Measurements from ENCODE around the gene GRB10.

The GRB10 gene

DNA sequence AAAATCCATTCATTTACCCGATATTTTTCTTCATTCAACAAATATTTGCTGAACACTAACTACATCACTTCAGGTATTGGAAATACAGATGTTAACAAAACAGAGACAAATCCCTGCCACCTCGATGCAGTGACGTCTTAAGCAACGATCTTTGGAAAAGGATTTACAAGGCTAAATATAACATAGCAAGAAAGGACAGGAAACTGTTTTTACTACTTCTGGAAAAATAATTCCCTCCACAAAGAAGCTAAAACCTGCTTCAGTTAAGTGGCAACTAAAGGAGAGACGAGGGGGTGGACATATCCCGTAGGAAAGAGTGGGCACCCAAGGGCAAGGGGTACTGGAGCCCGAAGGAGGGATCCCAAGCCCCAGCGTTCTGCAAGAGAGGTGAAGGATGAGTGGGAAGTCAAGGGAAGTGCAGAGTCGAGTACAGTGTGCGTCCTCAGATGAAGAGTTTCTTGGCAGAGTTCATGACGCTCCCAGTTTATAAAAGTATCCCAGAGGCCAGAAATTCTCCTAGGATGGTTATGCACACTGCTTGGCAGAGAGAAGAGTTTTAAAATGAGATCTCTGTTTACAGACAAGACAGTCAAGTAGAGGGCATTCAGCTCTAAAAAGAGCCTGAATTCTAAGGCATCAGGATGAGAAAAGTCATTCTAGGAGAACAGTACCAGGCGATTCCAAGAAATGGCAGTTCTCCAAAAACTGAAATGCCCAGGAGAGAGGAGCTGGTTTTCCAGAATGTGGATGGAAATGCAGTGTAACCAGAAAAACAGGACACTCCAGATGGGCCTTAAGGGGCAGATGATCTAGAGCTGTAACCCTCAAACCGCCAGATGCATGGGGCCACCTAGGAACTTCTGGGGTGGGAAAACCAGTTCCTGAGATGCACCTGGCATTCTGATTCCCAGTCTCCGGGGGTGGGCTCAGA lies 97.3 kb downstream of the GRB10 start:
- no peak for DNase-seq

DNA sequence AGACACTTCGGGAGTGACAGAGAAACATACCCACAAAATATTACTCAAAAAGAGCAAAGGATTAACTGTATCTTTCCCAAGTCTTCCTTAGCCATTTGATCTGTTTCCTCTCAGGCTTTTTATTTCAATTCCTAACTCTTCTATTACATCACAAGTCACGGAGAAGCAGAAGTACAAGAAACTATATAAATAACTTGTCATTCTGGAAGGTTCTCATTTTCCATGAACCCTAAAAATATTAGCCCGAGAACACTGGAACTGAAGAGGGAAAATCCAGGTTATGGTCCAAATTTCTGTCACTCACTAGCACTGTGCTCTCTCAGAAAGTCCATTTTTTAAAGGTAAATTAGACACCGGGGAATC lies 98.0 kb downstream of the GRB10 start:
- DNase-seq = no peak

DNA sequence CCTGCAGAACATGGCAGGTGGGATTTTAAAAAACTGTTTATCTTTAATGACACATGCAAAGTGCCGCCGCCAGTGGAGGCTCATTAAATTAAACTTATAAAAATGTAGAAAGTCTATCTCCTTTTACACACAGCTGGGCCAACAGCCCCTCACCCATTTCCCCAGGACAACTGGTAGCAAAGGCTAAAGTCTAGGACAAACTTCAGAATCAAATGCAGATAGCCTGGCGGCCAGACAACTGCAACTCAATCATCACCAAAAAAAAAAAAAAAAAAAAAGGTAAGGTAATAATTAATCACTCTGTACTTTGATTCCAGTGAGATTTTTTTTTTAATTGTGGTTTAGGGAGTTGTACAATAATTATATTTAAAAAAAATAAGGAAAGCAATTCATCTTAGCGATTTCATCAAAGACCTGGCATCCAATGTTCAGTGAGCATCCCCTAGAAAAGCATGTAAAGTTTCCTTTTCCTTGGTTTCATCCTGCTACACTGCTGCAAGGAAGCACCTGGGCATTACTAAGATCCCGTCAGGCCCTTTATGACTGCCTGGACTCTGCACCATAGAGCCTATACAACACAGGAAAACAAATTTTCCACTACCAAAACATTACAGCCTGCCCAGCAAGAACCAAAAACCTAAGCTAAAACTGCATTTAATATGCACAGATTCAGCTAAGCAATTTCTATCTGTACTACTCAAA lies 98.5 kb downstream of the GRB10 start:
- no peak for DNase-seq

DNA sequence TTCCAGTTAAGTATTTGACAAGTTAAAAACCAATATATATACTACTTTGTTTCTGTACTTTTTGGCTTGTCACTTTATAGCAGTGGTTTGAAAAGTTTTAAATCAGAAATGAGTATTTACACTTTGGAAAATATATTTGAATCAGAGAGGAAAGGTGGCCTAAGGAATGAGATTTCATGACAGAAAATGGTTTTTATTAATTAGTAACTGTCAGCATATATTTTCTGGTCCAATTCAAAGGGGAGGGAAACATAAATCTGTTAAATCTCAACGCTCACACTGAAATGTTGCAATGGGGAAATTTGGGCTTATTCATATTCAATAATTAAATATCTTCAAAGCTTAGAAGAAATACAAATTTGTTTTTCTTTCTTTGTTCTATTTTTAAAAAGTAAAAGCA lies 100.1 kb downstream of the GRB10 start:
- DNase-seq = no peak

DNA sequence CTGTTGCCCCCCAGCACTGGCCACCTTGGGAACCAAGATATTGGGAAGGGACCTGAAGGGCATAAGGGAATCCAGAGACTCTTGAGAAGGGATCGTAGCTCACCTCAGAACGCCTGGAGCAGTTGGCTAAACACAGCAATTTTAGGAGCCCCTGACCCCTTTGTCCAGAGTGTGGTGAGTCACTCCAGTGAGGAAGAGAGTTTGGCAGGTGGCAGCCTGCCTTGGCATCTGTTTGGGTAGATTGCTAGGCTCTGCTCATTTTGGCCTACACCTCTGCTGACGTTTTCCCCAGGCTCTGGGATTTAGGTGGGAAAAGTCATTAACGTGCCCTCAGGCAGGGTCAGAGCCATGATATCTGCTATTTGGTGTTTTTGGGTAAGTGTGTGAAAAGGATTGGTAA lies 100.6 kb downstream of the GRB10 start:
- DNase-seq = no peak

DNA sequence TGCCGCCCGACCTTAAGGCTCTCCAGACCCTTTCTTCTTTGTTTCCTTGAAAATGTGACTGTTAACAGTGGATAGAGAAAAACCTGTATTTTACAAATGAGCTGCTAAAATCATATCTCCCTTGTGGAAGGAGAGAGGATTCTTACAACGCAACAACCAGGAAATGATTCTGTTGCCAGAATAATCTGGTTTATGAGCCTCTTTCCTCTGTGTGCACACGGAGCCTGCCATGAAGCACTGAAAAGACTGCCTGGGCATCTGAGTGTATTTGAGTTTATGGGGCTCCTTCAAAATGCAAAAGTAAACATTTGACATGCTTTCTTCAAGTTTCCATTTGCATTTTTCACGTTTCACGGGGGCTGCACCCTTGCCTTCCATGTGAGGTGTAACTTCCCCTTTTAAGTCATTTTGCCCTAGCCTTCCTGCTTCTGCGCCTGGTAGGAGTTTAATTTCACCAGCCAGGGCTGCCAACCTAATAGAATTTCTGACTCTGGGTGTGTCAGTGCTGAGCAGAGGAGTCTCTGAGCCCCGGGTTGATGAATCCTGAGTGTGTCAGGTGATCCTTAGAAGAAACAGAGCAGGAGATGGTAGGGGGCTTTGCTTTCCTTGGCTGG lies 101.2 kb downstream of the GRB10 start:
- DNase-seq = no peak

DNA sequence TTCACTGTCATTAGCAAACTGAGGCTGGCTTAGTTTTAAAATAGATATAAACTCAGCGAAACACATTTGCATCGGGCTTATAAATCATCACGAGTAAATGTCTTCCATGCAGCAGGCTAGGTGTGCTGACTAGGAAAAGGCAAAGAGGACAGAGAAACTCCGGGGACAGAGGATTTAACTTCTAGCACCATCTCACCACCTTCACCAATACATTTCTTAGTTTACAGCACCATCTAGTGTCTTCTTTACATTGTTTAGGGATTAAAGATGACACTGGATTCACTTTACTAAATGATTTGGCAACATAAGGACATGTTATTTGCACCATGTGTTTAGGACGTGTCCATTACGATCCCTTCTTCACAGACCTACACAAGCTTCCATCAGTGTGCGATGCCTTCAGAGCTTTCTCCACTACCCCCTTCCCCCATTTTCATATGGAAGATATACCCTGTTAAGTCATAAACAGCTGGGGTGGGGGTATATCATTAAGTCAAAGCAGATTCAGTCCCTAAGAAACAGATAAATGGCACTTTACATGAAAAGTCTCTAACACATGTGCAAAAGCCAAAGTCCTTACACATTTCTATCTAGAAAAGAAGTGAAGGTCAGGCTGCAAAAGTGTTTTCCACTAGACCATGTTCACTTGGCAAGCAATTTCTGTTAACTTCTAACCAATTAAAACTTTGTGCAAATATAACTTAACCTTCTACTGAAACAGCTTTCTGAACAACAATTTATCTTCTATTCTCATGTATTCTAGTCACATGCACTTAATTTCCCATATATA lies 103.3 kb downstream of the GRB10 start:
- DNase-seq = peak; percentile 54

DNA sequence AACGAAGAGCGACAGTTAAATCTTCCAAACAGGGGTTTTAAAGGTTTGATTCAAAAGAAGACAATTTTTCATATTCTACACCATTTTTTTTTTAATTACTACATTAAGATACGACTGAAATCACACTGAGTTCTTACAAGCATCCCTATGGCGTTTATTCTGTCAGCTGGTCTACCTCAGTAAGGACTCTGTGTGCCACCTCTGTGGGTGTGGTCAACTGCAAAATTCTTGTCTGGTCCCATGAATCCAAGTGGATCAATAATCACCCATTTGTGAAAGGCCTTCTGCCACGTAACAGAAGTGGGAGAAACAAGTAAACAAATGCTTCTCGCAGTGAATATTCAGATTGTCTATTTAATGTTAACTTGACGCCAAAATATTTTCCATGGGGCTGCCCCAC lies 104.1 kb downstream of the GRB10 start:
- no peak for DNase-seq

DNA sequence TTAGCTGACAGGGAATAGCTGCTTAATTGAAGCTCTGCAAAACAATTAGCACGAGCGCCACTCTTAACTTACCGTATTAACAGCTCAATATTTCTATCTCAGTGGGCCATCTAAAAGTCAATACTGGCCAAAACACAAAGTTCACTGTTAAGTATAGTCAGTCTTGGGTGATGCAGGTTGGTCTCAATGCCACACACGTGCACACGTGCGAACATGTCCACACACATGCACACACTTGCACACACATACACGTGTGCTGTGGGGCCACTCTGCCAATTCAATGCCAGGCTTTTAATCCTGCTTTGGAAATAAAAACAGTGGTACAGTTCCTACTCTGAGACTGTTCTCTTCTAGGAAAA lies 105.1 kb downstream of the GRB10 start:
- no peak for DNase-seq

DNA sequence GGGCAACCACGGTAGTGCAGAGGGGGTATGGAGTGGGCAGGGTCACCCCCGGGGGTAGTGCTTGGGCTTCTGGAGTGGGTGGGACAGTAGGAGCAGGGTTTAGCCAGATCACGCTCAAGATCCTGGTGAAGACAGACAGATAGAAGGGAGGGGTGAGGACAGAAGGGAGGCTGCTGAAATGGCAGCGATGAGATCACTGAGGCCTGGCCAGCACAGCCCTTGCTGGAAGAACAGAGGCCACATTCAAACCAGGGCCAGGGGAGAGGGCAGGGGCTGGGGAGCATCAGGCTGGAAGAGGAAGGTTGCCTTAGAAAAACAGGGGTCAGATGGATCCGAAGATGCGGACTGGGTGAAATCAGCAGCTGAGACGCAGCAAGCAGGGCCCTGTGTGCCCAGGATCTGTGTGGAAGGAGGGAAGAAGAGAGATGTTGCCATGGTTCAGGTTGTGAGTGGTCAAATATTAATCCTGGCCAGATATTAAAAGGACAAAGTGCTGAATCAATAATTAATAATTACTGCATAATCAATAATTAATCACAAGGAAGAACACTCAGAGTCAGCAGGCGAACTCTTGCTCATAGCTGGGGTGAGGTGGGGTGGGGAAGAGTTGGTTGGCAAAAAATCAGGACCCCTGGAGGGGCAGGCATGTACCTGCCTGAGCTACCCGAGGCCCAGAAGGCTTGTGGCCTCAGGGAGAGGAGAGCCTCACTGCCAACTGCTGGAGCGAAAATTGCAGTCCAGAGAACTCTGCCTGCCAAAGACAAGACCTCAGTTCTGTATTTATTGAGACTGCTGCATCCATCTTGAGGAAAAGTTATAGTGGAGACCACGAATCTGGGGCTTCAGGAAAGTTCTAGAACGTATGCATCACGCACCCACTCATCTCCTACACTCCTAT lies 105.7 kb downstream of the GRB10 start:
- no peak for DNase-seq

DNA sequence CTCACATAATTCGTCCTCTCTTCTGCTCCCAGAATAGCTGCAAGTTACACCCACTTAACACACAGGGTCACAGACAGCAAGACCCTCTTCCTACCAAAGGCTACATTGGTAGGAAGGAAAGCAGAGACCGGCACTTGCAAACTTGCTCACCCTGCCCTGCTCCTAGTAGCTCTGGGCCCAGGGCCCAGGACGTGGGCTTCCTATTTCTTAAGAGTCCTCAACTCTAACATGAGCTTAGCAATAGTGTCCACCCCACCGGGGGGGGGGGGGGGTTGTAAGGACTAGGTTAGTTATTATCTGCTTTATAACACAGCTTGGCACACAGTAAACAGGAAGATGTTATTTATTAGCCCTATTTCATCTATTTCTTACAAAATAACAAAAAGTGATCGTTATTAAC lies 106.6 kb downstream of the GRB10 start:
- DNase-seq = no peak

DNA sequence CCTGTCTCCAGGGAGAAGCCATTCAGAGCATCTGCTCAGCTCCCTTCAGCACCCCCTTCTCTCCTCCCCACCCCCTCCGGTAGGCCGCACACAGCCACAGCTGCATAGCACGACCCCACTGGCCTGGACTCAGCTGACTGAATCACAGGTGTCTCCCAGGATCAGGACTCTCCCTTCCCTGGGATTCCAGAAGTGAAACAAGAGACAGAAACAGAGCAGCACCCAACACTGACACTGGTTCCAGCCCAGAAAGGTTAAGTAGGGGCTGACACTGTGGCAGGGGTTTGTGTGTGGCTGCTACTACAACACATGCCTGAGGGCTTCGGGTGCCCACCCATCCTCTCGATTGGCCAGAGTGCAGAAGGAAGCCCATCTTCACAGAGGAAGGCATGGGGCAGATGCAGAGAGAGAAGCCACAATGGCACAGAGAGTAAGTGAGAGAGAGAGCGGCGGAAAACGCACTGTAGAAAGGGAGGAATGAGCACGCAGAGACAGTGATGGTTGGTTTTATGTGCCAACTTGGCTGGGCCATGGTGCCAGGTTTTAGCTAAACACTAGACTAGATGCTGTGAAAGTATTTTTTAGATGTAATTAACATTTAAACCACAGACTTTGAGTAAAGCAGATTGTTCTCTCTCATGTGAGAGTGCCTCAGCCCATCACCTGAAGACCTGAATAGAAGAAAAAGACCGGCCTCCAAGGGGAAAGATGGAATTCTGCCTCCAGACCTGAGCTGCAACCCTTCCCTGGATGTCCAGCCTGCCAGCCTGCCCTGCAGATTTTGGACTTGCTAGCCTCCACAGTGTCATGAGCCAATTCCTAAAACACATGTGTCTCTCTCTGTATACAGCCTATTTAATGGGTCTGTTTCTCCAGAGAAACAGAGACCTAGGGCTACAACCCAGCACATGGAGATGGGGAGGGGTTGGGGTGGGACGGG lies 107.5 kb downstream of the GRB10 start:
- no peak for DNase-seq

DNA sequence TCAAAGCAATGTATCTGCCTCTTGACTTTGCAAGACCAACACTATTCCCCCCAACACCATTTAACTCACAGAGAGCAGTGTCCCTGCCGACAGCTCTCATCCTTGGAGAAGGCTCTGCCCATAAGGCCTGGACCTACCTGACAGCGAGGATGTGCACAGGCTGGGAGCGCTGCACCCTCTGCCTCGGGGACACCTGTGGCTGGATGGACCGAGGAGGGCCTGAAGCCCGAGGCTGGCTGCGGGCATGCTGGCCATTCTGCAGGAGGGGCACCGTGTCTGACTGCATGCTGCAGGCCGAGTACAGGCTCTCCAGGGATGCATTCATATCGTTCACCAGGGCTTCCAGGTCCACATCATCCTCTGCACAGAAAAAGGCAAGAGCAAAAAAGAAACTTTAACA lies 108.4 kb downstream of the GRB10 start:
- DNase-seq = no peak

DNA sequence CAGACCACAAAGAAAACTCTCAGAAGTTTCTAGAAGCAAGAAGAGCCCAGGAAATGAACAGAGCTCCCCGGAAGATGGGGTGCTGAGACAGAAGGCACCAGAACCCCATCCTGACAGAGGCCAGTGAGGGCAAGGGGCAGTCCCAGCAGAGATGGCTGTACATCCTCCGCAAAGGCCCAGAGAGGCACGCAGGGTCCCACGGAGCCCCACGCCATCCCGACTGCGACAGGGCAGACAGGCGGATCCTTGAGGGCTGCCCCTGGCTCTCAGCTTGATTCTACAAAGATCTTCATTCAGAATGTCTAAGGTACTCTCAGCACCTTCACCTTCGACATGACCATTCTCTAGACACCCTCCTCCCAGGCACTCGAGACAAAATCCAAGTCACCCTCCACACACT lies 109.6 kb downstream of the GRB10 start:
- no peak for DNase-seq

DNA sequence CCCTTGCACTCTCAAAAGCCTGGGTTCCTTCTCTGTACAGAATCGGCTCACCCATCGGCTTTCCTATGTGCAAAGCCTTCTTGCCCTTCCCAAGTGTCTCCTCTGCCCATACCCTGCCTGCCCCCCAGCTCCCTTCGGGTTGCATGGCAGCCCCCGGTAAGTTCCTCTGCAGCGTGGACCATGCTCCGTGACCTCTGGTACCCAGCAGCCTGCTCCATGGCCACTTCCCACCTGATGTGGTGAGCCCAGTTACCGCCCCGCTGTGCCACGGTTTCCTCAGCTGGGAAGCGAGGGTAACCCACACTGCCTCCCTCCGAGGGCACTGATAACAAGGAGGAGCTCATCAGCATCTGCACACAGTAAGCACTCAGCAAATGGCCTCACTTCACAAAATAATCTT lies 110.7 kb downstream of the GRB10 start:
- no peak for DNase-seq

DNA sequence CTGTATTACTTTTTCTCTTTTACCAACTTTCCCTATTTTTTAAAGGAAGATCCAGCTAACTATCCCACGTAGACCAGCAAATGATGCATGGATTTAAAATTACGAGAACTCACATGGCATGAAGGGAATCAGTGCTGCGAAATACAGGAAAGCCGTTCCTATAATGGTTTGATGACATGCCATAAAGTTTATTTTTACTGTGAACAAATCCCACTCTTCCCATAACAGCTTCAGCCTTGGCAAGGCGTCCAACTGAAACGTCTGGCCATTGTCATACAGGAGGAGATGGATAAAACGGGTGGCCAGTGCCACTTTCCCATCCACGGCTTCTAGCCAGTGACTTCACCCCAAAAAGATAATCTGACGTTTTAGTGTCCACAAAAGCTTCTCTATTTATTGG lies 111.3 kb downstream of the GRB10 start:
- DNase-seq = no peak

DNA sequence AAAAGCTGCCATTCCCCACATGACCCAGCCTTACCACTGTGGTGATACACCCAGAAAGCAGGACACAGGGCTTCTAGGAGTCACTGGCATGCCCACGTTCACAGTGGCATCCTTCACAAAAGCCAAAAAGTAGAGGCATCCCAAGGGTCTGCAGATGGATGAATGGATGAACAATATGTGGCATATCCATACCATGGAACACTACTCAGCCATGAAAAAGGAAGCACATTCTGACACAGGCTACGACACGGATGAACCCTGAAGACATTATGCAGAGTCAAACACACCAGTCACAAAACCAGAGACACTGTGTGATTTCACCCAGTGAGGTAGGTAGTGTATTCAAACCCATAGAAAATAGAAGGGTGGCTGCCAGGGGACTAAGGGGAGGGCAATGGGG lies 112.8 kb downstream of the GRB10 start:
- no peak for DNase-seq

DNA sequence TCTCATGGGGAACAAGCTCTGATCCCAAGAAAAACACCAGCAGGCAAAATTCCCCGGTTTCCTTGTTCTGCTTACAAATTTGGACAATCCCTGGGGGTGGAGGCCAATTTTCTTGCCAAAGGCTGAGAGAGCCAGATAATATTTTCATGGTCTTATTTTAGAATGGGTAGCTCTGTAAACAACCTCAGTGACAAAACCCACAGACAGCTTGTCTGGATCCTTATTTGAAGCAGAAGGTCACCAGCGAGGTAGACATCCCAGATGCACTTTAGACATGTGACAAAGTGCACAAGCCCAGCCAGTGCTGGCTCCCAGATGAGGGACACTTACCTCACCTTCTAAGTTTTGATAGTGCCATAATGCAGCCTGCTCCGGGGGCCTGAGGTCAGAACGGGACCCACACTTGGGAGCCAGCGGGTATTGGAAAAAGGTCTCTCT lies 114.9 kb downstream of the GRB10 start:
- no peak for DNase-seq

DNA sequence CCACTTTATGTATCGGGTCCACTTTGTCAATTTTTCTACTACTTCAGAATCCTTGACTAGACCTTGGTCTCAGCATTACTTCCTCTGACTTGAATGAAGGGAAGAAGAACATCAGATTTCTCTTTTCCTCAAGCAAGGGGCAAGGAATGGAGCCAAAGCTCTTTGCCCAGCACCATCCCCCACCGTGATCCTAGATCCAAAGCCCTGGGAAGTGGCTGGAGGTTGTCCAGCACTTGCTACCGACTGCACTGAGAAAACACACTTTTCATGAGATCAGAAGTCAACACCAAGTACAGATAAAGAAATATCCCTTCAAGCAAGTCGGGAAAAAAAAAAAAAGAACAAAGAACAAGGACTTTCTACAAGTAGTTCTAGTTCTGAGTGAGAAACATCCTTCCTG lies 115.4 kb downstream of the GRB10 start:
- DNase-seq = no peak

DNA sequence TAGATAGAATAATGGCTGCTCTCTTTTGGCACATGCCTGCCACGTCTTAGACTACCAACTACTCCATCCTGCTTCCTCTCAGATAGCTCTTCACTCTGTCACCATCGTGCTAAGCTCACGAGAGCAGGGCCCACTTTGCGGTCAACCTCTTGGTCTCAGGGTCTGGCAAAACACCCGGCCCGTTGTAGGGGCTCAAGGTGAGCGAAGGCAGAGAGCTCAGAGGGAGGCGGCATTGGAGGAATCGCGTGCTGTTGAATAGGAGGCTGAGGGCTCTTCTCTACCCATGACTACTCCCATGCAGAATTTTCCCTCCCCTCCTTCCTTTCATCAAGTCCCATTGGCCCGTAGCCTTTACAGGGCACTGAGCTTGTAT lies 116.6 kb downstream of the GRB10 start:
- DNase-seq = no peak
